Activated CD4-positive, alpha-beta T cell treated with anti-CD3 and anti-CD28 coated beads for 4 hours (primary cell): ENCODE results near the gene PTBP1.
"Not testable (repeated sequence)": the region's sequence is repeated elsewhere in the genome, so short reads cannot be mapped to it uniquely, and the experiment has no call there.

Source experiments
- DNase-seq, 2 donors: peaks; one replicate each; pipeline ENCODE4 v3.0.0-alpha.2; 2020

PTBP1 gene

GRCh38 chr19:834216-834615, 37.0 kb downstream of the PTBP1 start:
- DNase-seq, result no peak

- DNase-seq, result no peak
Observed at GRCh38 chr19:835210-835810, 38.1 kb downstream of the PTBP1 start.

GRCh38 chr19:840519-841206, 43.4 kb downstream of the PTBP1 start, which contains the start of gene PRTN3:
Gene PRTN3 (plus strand): TSS chr19:840999. CDS start chr19:841009, 10 bp downstream.
- no peak for DNase-seq

GRCh38 chr19:842802-843179, 45.5 kb downstream of the PTBP1 start:
- DNase-seq, result not testable (repeated sequence)

GRCh38 chr19:843180-843835, 46.1 kb downstream of the PTBP1 start:
- no peak for DNase-seq

GRCh38 chr19:843836-844545, 46.7 kb downstream of the PTBP1 start:
- DNase-seq, result no peak

GRCh38 chr19:844546-844971, 47.3 kb downstream of the PTBP1 start:
- DNase-seq, result no peak

GRCh38 chr19:845707-846521, 48.7 kb downstream of the PTBP1 start:
- DNase-seq, result no peak

GRCh38 chr19:848386-848921, 51.2 kb downstream of the PTBP1 start:
- DNase-seq, result no peak

GRCh38 chr19:849195-849594, 51.9 kb downstream of the PTBP1 start:
- DNase-seq, result not testable (repeated sequence)

GRCh38 chr19:850221-850978, 53.1 kb downstream of the PTBP1 start:
- no peak for DNase-seq

GRCh38 chr19:850979-851335, 53.7 kb downstream of the PTBP1 start:
- DNase-seq, result no peak

GRCh38 chr19:852136-853013, 55.1 kb downstream of the PTBP1 start, which contains the start of gene ELANE:
Gene ELANE (plus strand): TSS chr19:852303. CDS start chr19:852329, 26 bp downstream.
- DNase-seq, result no peak

GRCh38 chr19:853014-853585, 55.8 kb downstream of the PTBP1 start:
- no peak for DNase-seq

- DNase-seq, result not testable (repeated sequence)
Observed at GRCh38 chr19:853614-854220, 56.5 kb downstream of the PTBP1 start.

GRCh38 chr19:854549-854948, 57.3 kb downstream of the PTBP1 start:
- DNase-seq, result no peak

- DNase-seq, result no peak
Observed at GRCh38 chr19:855142-855541, 57.9 kb downstream of the PTBP1 start.

GRCh38 chr19:855566-856120, 58.4 kb downstream of the PTBP1 start:
- no peak for DNase-seq

GRCh38 chr19:858284-858683, 61.0 kb downstream of the PTBP1 start:
- DNase-seq, result no peak
